ENCODE data around the gene F11R.

- TF ChIP-seq REST (IDR thresholded peaks at IDR 0.05) (no peak), CTCF (IDR thresholded peaks at IDR 0.05; ENCODE audit: low read depth, low read length, missing input control) (no peak), YY1 (IDR thresholded peaks at IDR 0.05) (no peak), TAF1 (conservative IDR thresholded peaks at IDR 0.05) (no peak), GABPA (IDR thresholded peaks at IDR 0.05 in 1 of 2, conservative IDR thresholded peaks at IDR 0.05 in 1 of 2) (no peak), JUND (IDR thresholded peaks at IDR 0.05) (no peak), RAD21 (IDR thresholded peaks at IDR 0.05) (no peak), HNF4A (conservative IDR thresholded peaks at IDR 0.05) (no peak), FOXA1 (IDR thresholded peaks at IDR 0.05) (no peak), ZBTB33 (IDR thresholded peaks at IDR 0.05) (no peak), MAX (IDR thresholded peaks at IDR 0.05) (no peak), EGR1 (IDR thresholded peaks at IDR 0.05; ENCODE audit: low read depth in 2 of 2) (no peak), SP1 (IDR thresholded peaks at IDR 0.05) (no peak), ATF3 (IDR thresholded peaks at IDR 0.05) (no peak)
Measured at GRCh38 chr1:161051219-161051618, 30.3 kb upstream of the F11R start.

All from liver (tissue), 3 donors.